ENCODE measurements around the gene RSU1. TPM values are rescaled to one million over a fixed set of nuclear protein-coding genes. Genes with fewer than 3 reads are reported as not detected.

The RSU1 gene
- total and polyA plus RNA-seq, 2 donors (not counting 3 experiments of a cell fraction or from before 2014, with no cell fraction given) = 80.2 to 104 TPM

DNA sequence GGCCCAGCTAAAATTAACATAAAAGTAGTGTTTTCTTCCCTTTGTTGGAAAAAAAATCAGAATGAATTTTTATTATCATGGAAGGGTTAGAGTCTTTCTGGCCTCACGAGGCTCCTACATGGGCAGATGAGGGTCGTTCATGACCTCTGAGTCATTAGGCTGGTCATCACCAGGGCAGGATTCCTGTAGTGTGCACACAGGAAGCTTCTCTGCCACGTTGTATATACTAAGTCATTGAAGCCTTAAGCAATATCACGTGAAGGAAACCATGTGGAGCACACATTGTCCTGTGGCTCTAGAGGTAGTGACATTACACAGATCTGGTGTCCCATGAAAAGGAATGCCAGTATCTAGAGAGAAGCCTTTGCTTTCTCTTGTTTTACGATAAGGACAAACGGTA lies 210.8 kb downstream of the RSU1 start:
- no peak for FAIRE-seq

GRCh38 chr10:16603308-16603707 lies 213.9 kb downstream of the RSU1 start:
- Histone ChIP-seq H3K9me3 (replicated peaks; ENCODE audit: control insufficient read depth, insufficient read depth, low read length) (no peaks in the 10 kb centered on the region), H3K27ac (ENCODE audit: insufficient read depth, low read depth, low read length) (no peak overlapping the region), H3K36me3 (ENCODE audit: control insufficient read depth in 2 of 2, extremely low read depth in 1 of 2, insufficient read depth in 2 of 2, low read length in 2 of 2) (no peaks in the 10 kb centered on the region), H4K20me1 (replicated peaks; ENCODE audit: control insufficient read depth, extremely low read depth, insufficient read depth, low read length) (no peaks in the 10 kb centered on the region), H2AFZ (ENCODE audit: low read depth, low read length) (no peak overlapping the region), H3K4me2 (ENCODE audit: insufficient read depth, low read length) (no peak overlapping the region), H3K4me1 (ENCODE audit: control insufficient read depth, extremely low read depth, insufficient read depth, low read length) (no peaks in the 10 kb centered on the region), H3K9ac (replicated peaks; ENCODE audit: extremely low read depth, insufficient read depth, low read length) (no peak overlapping the region), H3K79me2 (ENCODE audit: control insufficient read depth, insufficient read depth, low read length) (no peaks in the 10 kb centered on the region), H3K4me3 (replicated peaks in 1 of 3; ENCODE audit: insufficient read depth in 1 of 3, low read depth in 1 of 3, low read length in 3 of 3) (no peak overlapping the region), H3K27me3 (ENCODE audit: control insufficient read depth in 2 of 2, insufficient read depth in 2 of 2, low read length in 2 of 2) (no peaks in the 10 kb centered on the region), H3K9me1 (replicated peaks; ENCODE audit: control insufficient read depth, extremely low read depth, insufficient read depth, low read length) (no peaks in the 10 kb centered on the region)
- CTCF ChIA-PET = no interaction called here
- intact Hi-C loops (cut with micrococcal nuclease) = no loop called here
- DNase-seq (ENCODE audit: low read depth, low spot score) (no peak), FAIRE-seq (no peak)
- dilution Hi-C loops (cut with MboI; ENCODE audit: extremely low pct_ligation_motif_present, low sequenced_read_pairs) = no loop called here
- TF ChIP-seq CTCF (IDR thresholded peaks at IDR 0.05; ENCODE audit: extremely low read depth in 1 of 2, insufficient read depth in 1 of 2, low read depth in 1 of 2, low read length in 2 of 2) (no peak), GATA2 (IDR thresholded peaks at IDR 0.05; ENCODE audit: insufficient read depth, insufficient read length, low read depth, low read length) (no peak), POLR2AphosphoS5 (IDR thresholded peaks at IDR 0.05; ENCODE audit: insufficient read depth, low read depth, low read length) (no peak), MYC (IDR thresholded peaks at IDR 0.05; ENCODE audit: low read depth, low read length) (no peak), JUN (IDR thresholded peaks at IDR 0.05; ENCODE audit: borderline replicate concordance, insufficient read depth, insufficient read length, low read depth) (no peak), POLR2A (IDR thresholded peaks at IDR 0.05; ENCODE audit: low read depth, low read length) (no peak), FOS (IDR thresholded peaks at IDR 0.05; ENCODE audit: borderline replicate concordance, insufficient read depth, low read length) (no peak), EZH2 (IDR thresholded peaks at IDR 0.05; ENCODE audit: borderline replicate concordance, low read depth, low read length, severe bottlenecking) (no peak)
- TF ChIP-seq, protein P1, sequence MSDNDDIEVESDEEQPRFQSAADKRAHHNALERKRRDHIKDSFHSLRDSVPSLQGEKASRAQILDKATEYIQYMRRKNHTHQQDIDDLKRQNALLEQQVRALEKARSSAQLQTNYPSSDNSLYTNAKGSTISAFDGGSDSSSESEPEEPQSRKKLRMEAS (IDR thresholded peaks at IDR 0.05; ENCODE audit: insufficient read depth, insufficient read length) = no peak
- POLR2A ChIA-PET = no interaction called here
- no TSS peak for BruUV-seq (replicated peaks)

More for the DNA sequence above, 210.8 kb downstream of the RSU1 start:
- no peak overlapping the region for H3K27ac ChIP-seq (ENCODE audit: insufficient read depth, low read depth, low read length)
- H3K4me2 ChIP-seq (ENCODE audit: insufficient read depth, low read length) = no peak overlapping the region
- BruUV-seq (replicated peaks) = no TSS peak
- H3K9me1 ChIP-seq (replicated peaks; ENCODE audit: control insufficient read depth, extremely low read depth, insufficient read depth, low read length) = no peaks in the 10 kb centered on the region
- H3K36me3 ChIP-seq (ENCODE audit: control insufficient read depth in 2 of 2, extremely low read depth in 1 of 2, insufficient read depth in 2 of 2, low read length in 2 of 2) = no peaks in the 10 kb centered on the region
- H3K9me3 ChIP-seq (replicated peaks; ENCODE audit: control insufficient read depth, insufficient read depth, low read length) = no peaks in the 10 kb centered on the region
- ChIA-PET POLR2A (no interaction called here), CTCF (no interaction called here)
- H3K9ac ChIP-seq (replicated peaks; ENCODE audit: extremely low read depth, insufficient read depth, low read length) = no peak overlapping the region
- H3K79me2 ChIP-seq (ENCODE audit: control insufficient read depth, insufficient read depth, low read length) = no peaks in the 10 kb centered on the region
- no peak for TF ChIP-seq JUN (IDR thresholded peaks at IDR 0.05; ENCODE audit: borderline replicate concordance, insufficient read depth, insufficient read length, low read depth)
- TF ChIP-seq, protein P1 (IDR thresholded peaks at IDR 0.05; ENCODE audit: insufficient read depth, insufficient read length) = no peak
- no peaks in the 10 kb centered on the region for H3K27me3 ChIP-seq (ENCODE audit: control insufficient read depth in 2 of 2, insufficient read depth in 2 of 2, low read length in 2 of 2)
- intact Hi-C loops (cut with micrococcal nuclease) (no loop called here), dilution Hi-C loops (cut with MboI; ENCODE audit: extremely low pct_ligation_motif_present, low sequenced_read_pairs) (no loop called here)
- no peaks in the 10 kb centered on the region for H3K4me1 ChIP-seq (ENCODE audit: control insufficient read depth, extremely low read depth, insufficient read depth, low read length)
- H4K20me1 ChIP-seq (replicated peaks; ENCODE audit: control insufficient read depth, extremely low read depth, insufficient read depth, low read length) = no peaks in the 10 kb centered on the region
- no peak overlapping the region for H3K4me3 ChIP-seq (replicated peaks in 1 of 3; ENCODE audit: insufficient read depth in 1 of 3, low read depth in 1 of 3, low read length in 3 of 3)
- H2AFZ ChIP-seq (ENCODE audit: low read depth, low read length) = no peak overlapping the region
- DNase-seq (ENCODE audit: low read depth, low spot score) = no peak
